K562 (cell line): Measurements from ENCODE around the gene LSS. TPM values are rescaled to one million over a fixed set of nuclear protein-coding genes. Genes with fewer than 3 reads are reported as not detected.

ENCODE experiments used
- CEBPB ChIP-seq: fragments of 450-650 bp; IDR thresholded peaks from 2 replicates; pipeline ENCODE4 v1.6.1; 2016; ENCODE audit warnings: missing genetic modification characterization, missing compliant biosample characterization
- COPS2 ChIP-seq: fragments of 450-650 bp; conservative IDR thresholded peaks from 2 replicates; pipeline ENCODE4 v1.6.1; 2016; ENCODE audit warnings: mild to moderate bottlenecking, moderate library complexity
- EP400 ChIP-seq: fragments of 450-650 bp; IDR thresholded peaks from 2 replicates; pipeline ENCODE4 v1.6.1; 2017; ENCODE audit warnings: antibody characterized with exemption, mild to moderate bottlenecking, moderate library complexity
- FOXK2 ChIP-seq, 2 experiments: fragments of 450-650 bp; IDR thresholded peaks in 1 of 2; conservative IDR thresholded peaks in 1 of 2; 2 replicates each; pipeline ENCODE4 v1.6.1; 2016; ENCODE audit warnings: low read depth in 2 of 2, mild to moderate bottlenecking in 1 of 2
- KLF16 ChIP-seq: IDR thresholded peaks from 2 replicates; pipeline ENCODE4 v1.6.1; 2016; ENCODE audit warnings: antibody characterized with exemption
- LCOR ChIP-seq: sonication (generic); formaldehyde crosslinking; IDR thresholded peaks from 2 replicates; pipeline ENCODE4 v1.8.0; 2022; ENCODE audit warnings: mild to moderate bottlenecking, missing genetic modification reagents
- MCM5 ChIP-seq: fragments of 450-650 bp; IDR thresholded peaks from 2 replicates; pipeline ENCODE4 v1.6.1; 2016; ENCODE audit warnings: low read depth
- MYNN ChIP-seq, 2 experiments: sonication (generic); formaldehyde crosslinking in 1 of 2; IDR thresholded peaks; 2 replicates each; pipeline versions ENCODE4 v1.5.0 to v1.6.1; 2016 to 2020; ENCODE audit warnings: antibody characterized with exemption in 1 of 2, missing genetic modification reagents in 1 of 2
- NEUROD1 ChIP-seq: fragments of 150-350 bp; IDR thresholded peaks from 2 replicates; pipeline ENCODE4 v1.6.1; 2014; ENCODE audit warnings: borderline replicate concordance, low read length, low read depth; ENCODE audit not compliant: partially characterized antibody
- TEAD4 ChIP-seq, 2 experiments: sonication (generic) in 1 of 2; formaldehyde crosslinking in 1 of 2; IDR thresholded peaks; 2 replicates each; pipeline versions ENCODE4 v1.6.1 to v1.8.0; 2012 to 2022; ENCODE audit warnings: borderline replicate concordance in 1 of 2, inconsistent platforms in 1 of 2, low read length in 1 of 2, mild to moderate bottlenecking in 1 of 2, missing genetic modification reagents in 1 of 2
- YY1 ChIP-seq, 3 experiments: IDR thresholded peaks; 2 replicates each; pipeline ENCODE4 v1.6.1; 2011; ENCODE audit warnings: low read length in 2 of 3, mild to moderate bottlenecking in 2 of 3, moderate library complexity in 2 of 3, borderline replicate concordance in 1 of 3, control low read depth in 1 of 3, low read depth in 1 of 3; ENCODE audit not compliant: insufficient read depth in 3 of 3, insufficient replicate concordance in 2 of 3, control insufficient read depth in 1 of 3, insufficient read length in 1 of 3; ENCODE audit errors: extremely low read depth in 1 of 3
- ZEB2 ChIP-seq: fragments of 450-650 bp; IDR thresholded peaks from 2 replicates; pipeline ENCODE4 v1.6.1; 2016
- ZNF766 ChIP-seq: fragments of 200-800 bp; sonication (Bioruptor generic); conservative IDR thresholded peaks from 2 replicates; pipeline ENCODE4 v1.6.1; 2016; ENCODE audit warnings: missing genetic modification characterization, missing compliant biosample characterization
- polyA plus RNA-seq, 8 experiments: library from polyadenylated mRNA; depleted of rRNA in 4 of 8; stranded (reverse) in 5 of 8; unstranded in 3 of 8; fragments of >200 nt; fragmentation: Nextera tagmentation in 2 of 8; fragmentation: Illumina TruSeq in 1 of 8; extraction: Ambion mirVana in 2 of 8; extraction: Trizol in 1 of 8; gene quantifications; 2 replicates each; pipeline versions ENCODE4 v1.2.1 to v1.2.3, GENCODE V29; 2011 to 2014; ENCODE audit warnings: inconsistent platforms in 1 of 8, missing spikeins in 1 of 8
- total RNA-seq, 7 experiments: library from RNA; depleted of rRNA in 6 of 7; stranded (reverse); fragments of >200 nt in 6 of 7; fragmentation: Illumina TruSeq in 2 of 7; extraction: Trizol in 2 of 7; gene quantifications; 2 replicates each; pipeline versions ENCODE4 v1.2.1 to v1.2.3, GENCODE V29; 2011 to 2021; ENCODE audit warnings: low replicate concordance in 1 of 7
- TF ChIP-seq, protein P1 (sequence below): fragments of 450-650 bp; IDR thresholded peaks from 2 replicates; pipeline ENCODE4 v1.6.1; 2014; ENCODE audit warnings: low read depth, mild to moderate bottlenecking, moderate library complexity, borderline replicate concordance
- TF ChIP-seq, protein P2 (sequence below): fragments of 450-650 bp; IDR thresholded peaks from 2 replicates; pipeline ENCODE4 v1.6.1; 2016; ENCODE audit warnings: mild to moderate bottlenecking, moderate library complexity

Gene LSS
- total and polyA plus RNA-seq, 9 of the 15 experiments (the other 6 are each of a cell fraction or from before 2014, with no cell fraction given) = 2.2 to 89.5 (median 37.4) TPM

DNA sequence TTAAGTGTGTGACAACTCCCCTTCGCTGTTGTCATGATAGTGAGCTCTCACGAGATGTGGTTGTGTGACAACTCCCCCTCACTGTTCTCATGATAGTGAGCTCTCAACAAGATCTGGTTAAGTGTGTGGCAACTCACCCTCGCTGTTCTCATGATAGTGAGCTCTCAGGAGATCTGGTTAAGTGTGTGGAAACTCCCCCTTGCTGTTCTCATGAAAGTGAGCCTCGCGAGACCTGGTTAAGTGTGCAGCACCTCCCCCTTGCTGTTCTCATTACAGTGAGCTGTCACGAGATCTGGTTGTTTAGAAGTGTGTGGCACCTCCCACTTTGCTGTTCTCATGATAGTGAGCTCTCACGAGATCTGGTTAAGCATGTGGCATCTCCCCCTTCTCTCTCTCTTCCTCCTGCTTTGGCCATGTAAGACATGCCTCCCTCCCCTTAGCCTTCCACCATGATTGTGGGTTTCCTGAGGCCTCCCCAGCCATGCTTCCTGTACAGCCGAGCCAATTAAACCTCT is 25.1 kb upstream of the LSS start (continued):
- TF ChIP-seq, protein P1, sequence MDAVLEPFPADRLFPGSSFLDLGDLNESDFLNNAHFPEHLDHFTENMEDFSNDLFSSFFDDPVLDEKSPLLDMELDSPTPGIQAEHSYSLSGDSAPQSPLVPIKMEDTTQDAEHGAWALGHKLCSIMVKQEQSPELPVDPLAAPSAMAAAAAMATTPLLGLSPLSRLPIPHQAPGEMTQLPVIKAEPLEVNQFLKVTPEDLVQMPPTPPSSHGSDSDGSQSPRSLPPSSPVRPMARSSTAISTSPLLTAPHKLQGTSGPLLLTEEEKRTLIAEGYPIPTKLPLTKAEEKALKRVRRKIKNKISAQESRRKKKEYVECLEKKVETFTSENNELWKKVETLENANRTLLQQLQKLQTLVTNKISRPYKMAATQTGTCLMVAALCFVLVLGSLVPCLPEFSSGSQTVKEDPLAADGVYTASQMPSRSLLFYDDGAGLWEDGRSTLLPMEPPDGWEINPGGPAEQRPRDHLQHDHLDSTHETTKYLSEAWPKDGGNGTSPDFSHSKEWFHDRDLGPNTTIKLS = peak; percentile 84; the same call in 1 of the 2 replicates
- TF ChIP-seq NEUROD1 (peak; percentile 38), ZNF766 (peak; percentile 53; the same call in 1 of the 2 replicates), KLF16 (no peak), FOXK2 (conservative IDR thresholded peaks at IDR 0.05 in 1 of 2, IDR thresholded peaks at IDR 0.05 in 1 of 2; ENCODE audit: low read depth in 2 of 2) (peak in 1 of 2 experiments; percentile 31; a peak in 2 of 4 replicates), COPS2 (no peak), TEAD4 (IDR thresholded peaks at IDR 0.05; ENCODE audit: low read length) (no peak), TEAD4 (CRISPR knock-in tag; IDR thresholded peaks at IDR 0.05; ENCODE audit: borderline replicate concordance) (no peak), CEBPB (peak; percentile 71), MCM5 (no peak), ZEB2 (no peak), EP400 (peak; percentile 49), MYNN (IDR thresholded peaks at IDR 0.05) (peak; percentile 81), MYNN (CRISPR knock-in tag; IDR thresholded peaks at IDR 0.05) (no peak), YY1 (IDR thresholded peaks at IDR 0.05; ENCODE audit: borderline replicate concordance in 1 of 3, control insufficient read depth in 1 of 3, extremely low read depth in 1 of 3, insufficient read depth in 3 of 3, insufficient read length in 1 of 3, insufficient replicate concordance in 2 of 3, low read depth in 1 of 3, low read length in 2 of 3) (peak in 1 of 3 experiments; percentile 48), LCOR (CRISPR knock-in tag) (no peak)
- TF ChIP-seq, protein P2, sequence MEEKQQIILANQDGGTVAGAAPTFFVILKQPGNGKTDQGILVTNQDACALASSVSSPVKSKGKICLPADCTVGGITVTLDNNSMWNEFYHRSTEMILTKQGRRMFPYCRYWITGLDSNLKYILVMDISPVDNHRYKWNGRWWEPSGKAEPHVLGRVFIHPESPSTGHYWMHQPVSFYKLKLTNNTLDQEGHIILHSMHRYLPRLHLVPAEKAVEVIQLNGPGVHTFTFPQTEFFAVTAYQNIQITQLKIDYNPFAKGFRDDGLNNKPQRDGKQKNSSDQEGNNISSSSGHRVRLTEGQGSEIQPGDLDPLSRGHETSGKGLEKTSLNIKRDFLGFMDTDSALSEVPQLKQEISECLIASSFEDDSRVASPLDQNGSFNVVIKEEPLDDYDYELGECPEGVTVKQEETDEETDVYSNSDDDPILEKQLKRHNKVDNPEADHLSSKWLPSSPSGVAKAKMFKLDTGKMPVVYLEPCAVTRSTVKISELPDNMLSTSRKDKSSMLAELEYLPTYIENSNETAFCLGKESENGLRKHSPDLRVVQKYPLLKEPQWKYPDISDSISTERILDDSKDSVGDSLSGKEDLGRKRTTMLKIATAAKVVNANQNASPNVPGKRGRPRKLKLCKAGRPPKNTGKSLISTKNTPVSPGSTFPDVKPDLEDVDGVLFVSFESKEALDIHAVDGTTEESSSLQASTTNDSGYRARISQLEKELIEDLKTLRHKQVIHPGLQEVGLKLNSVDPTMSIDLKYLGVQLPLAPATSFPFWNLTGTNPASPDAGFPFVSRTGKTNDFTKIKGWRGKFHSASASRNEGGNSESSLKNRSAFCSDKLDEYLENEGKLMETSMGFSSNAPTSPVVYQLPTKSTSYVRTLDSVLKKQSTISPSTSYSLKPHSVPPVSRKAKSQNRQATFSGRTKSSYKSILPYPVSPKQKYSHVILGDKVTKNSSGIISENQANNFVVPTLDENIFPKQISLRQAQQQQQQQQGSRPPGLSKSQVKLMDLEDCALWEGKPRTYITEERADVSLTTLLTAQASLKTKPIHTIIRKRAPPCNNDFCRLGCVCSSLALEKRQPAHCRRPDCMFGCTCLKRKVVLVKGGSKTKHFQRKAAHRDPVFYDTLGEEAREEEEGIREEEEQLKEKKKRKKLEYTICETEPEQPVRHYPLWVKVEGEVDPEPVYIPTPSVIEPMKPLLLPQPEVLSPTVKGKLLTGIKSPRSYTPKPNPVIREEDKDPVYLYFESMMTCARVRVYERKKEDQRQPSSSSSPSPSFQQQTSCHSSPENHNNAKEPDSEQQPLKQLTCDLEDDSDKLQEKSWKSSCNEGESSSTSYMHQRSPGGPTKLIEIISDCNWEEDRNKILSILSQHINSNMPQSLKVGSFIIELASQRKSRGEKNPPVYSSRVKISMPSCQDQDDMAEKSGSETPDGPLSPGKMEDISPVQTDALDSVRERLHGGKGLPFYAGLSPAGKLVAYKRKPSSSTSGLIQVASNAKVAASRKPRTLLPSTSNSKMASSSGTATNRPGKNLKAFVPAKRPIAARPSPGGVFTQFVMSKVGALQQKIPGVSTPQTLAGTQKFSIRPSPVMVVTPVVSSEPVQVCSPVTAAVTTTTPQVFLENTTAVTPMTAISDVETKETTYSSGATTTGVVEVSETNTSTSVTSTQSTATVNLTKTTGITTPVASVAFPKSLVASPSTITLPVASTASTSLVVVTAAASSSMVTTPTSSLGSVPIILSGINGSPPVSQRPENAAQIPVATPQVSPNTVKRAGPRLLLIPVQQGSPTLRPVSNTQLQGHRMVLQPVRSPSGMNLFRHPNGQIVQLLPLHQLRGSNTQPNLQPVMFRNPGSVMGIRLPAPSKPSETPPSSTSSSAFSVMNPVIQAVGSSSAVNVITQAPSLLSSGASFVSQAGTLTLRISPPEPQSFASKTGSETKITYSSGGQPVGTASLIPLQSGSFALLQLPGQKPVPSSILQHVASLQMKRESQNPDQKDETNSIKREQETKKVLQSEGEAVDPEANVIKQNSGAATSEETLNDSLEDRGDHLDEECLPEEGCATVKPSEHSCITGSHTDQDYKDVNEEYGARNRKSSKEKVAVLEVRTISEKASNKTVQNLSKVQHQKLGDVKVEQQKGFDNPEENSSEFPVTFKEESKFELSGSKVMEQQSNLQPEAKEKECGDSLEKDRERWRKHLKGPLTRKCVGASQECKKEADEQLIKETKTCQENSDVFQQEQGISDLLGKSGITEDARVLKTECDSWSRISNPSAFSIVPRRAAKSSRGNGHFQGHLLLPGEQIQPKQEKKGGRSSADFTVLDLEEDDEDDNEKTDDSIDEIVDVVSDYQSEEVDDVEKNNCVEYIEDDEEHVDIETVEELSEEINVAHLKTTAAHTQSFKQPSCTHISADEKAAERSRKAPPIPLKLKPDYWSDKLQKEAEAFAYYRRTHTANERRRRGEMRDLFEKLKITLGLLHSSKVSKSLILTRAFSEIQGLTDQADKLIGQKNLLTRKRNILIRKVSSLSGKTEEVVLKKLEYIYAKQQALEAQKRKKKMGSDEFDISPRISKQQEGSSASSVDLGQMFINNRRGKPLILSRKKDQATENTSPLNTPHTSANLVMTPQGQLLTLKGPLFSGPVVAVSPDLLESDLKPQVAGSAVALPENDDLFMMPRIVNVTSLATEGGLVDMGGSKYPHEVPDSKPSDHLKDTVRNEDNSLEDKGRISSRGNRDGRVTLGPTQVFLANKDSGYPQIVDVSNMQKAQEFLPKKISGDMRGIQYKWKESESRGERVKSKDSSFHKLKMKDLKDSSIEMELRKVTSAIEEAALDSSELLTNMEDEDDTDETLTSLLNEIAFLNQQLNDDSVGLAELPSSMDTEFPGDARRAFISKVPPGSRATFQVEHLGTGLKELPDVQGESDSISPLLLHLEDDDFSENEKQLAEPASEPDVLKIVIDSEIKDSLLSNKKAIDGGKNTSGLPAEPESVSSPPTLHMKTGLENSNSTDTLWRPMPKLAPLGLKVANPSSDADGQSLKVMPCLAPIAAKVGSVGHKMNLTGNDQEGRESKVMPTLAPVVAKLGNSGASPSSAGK = peak; percentile 88
